ENCODE results near the gene NR4A2. TPM values are rescaled to one million over a fixed set of nuclear protein-coding genes. Genes with fewer than 3 reads are reported as not detected.

The NR4A2 gene
- total RNA-seq, 1 donor from 2014 or later = 0.88 TPM

DNA sequence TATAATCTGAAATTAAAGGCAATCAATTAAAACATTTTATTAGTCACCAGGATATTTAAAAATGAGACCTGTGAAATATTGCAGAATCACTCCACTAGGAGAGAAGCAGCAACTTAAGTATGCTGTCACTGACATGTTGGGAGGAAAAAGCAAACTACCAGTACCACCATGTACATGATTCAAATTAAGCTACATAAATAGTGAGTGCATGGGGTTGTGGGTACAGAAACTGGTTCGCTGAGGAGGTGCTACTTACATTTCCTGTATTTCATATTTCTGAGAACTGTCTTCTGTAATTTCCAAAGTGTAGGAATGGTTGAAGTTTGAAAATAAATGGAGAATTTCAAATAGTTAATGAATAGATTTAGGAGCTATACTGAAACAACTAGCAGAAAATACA lies 7.9 kb upstream of the NR4A2 start:
- TF ChIP-seq CTCF (IDR thresholded peaks at IDR 0.05; ENCODE audit: borderline replicate concordance) = no peak

GRCh38 chr2:156339865-156340264 lies 7.3 kb upstream of the NR4A2 start:
- Histone ChIP-seq H3K9me3 (replicated peaks) (no peaks in the 10 kb centered on the region), H3K27me3 (ENCODE audit: low read depth) (no peaks in the 10 kb centered on the region), H3K27ac (replicated peaks) (peak overlapping the region; percentile 38), H3K4me3 (no peak overlapping the region), H3K36me3 (no peaks in the 10 kb centered on the region), H3K4me1 (peaks cover 46% of the 10 kb centered on the region)
- intact Hi-C loops (cut with micrococcal nuclease) = loop anchor here (10.0 kb wide), 1 partner anchor 65 kb away; no protein-coding TSS in a partner anchor
- no peak for DNase-seq
- no peak for TF ChIP-seq CTCF (IDR thresholded peaks at IDR 0.05; ENCODE audit: borderline replicate concordance)

More for the DNA sequence above, 7.9 kb upstream of the NR4A2 start:
- H3K4me1 ChIP-seq = peaks cover 41% of the 10 kb centered on the region
- H3K9me3 ChIP-seq (replicated peaks) = no peaks in the 10 kb centered on the region
- H3K36me3 ChIP-seq = no peaks in the 10 kb centered on the region
- intact Hi-C loops (cut with micrococcal nuclease) = no loop called here
- no peak overlapping the region for H3K4me3 ChIP-seq
- no peak for DNase-seq
- H3K27me3 ChIP-seq (ENCODE audit: low read depth) = no peaks in the 10 kb centered on the region
- peak overlapping the region; percentile 9 for H3K27ac ChIP-seq (replicated peaks)

DNA sequence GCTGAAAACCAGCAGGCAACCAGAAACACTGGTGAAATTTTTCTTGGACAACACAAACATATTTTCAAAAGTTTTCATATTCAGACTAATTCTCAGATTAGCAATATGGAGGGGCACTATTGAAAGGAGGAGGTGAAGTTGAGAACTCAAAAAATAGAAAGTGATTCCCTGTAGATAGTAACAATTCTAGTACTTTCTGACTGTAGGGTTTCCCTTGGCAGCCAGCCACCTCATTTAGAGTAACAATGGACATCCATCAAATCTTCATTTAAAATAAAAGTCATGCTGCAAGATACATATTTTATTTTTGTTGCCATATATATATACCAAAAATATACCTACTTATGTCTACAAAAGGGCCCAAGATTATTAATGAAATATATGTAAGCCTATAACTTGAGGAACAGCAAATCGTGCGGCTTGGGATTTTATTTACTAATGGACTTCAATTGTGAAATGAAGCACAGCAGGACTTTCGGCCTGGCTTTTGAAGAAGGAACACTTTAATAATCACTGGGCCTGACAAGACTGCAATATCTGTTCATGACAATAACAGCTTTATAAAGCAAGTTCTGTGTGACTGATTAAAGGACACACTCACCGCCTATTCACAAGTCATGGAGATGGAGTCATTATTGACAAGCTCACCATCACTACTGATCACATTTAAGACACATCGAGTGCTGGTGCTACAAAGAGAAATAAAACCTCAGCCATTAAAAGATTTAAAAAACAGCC lies 6.8 kb upstream of the NR4A2 start:
- H3K27ac ChIP-seq (replicated peaks) = peak overlapping the region; percentile 38
- intact Hi-C loops (cut with micrococcal nuclease) = loop anchor here (10.0 kb wide), 1 partner anchor 66 kb away; no protein-coding TSS in a partner anchor
- H3K4me1 ChIP-seq = peaks cover 48% of the 10 kb centered on the region
- no peaks in the 10 kb centered on the region for H3K27me3 ChIP-seq (ENCODE audit: low read depth)
- H3K4me3 ChIP-seq = no peak overlapping the region
- DNase-seq = no peak
- H3K9me3 ChIP-seq (replicated peaks) = no peaks in the 10 kb centered on the region
- no peak for TF ChIP-seq CTCF (IDR thresholded peaks at IDR 0.05; ENCODE audit: borderline replicate concordance)
- no peaks in the 10 kb centered on the region for H3K36me3 ChIP-seq

DNA sequence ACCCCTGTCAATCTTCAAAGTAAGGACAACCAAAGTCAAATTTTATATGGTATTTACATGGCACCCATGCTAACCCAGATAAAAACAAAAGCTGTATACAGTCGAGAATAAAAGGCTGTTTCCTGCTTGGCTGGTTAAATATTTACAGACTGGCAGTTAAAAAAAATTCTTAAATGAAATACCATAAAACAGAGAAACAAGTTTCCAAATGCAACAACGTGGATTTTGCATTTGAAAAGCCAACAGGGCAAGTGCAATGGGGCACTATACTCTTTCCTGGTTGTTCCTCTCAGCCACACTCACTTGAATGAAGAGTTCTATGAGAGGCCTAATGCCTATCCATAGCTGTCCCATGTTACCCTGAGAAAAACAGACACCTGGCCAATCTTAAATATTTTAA lies 6.1 kb upstream of the NR4A2 start:
- no peak for DNase-seq
- intact Hi-C loops (cut with micrococcal nuclease) = loop anchor here (10.0 kb wide), 1 partner anchor 66 kb away; no protein-coding TSS in a partner anchor
- no peaks in the 10 kb centered on the region for H3K36me3 ChIP-seq
- H3K4me1 ChIP-seq = peaks cover 53% of the 10 kb centered on the region
- no peaks in the 10 kb centered on the region for H3K27me3 ChIP-seq (ENCODE audit: low read depth)
- no peak for TF ChIP-seq CTCF (IDR thresholded peaks at IDR 0.05; ENCODE audit: borderline replicate concordance)
- no peak overlapping the region for H3K4me3 ChIP-seq
- peak overlapping the region; percentile 38 for H3K27ac ChIP-seq (replicated peaks)
- no peaks in the 10 kb centered on the region for H3K9me3 ChIP-seq (replicated peaks)

DNA sequence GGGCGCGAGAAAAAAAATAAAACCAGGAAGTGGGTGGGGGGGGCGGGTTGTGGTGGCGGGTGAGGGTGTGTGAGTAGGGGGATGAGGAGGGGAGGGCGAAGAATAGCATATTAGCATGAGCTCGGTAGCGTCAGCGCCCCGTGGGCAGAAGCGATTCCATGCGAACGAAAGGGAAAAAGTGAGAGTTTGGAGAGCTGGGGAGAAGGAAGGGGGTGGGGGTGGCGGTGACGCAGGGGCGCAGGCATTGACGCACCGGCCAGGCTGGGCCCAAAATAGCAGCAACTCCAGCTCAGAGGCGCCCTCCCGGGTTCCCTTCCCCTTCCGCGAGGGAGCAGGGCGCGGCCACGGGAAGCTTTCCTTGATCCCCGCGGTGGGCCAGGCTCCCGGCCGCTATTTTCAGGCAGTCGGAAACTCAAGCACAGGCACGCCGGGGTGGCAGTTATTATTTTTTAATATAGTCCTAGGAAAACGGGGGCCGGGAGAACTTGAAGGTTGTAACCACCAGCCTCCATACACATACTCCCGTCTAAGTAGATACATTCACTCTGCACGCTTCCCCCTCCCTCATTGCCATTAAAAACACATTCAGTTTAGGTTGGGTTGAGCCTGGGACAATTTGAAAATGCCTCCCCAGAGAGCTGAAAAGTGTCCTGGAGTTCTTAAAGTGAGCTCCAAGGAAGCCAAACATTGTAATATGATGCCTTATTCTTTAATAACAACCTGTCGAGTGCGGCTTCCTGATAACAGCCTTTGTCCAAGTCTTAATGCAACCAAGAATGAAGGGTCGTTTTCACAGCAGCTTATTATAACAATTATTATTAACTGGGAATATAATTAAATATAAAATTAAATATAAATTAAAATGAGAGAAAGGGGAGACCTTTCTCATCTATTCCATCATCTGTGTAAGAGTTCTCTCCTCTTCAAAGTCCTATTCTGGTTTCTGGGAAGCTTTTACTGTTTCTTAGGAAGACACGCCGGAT lies 2.3 kb upstream of the NR4A2 start:
- DNase-seq = peak; percentile 94
- peaks cover 5% of the 10 kb centered on the region for H3K27me3 ChIP-seq (ENCODE audit: low read depth)
- peak; percentile 40 for TF ChIP-seq CTCF (IDR thresholded peaks at IDR 0.05; ENCODE audit: borderline replicate concordance)
- H3K4me1 ChIP-seq = peaks cover 54% of the 10 kb centered on the region
- peak overlapping the region; percentile 87 for H3K4me3 ChIP-seq
- no peaks in the 10 kb centered on the region for H3K9me3 ChIP-seq (replicated peaks)
- H3K36me3 ChIP-seq = peaks cover under 1% of the 10 kb centered on the region
- H3K27ac ChIP-seq (replicated peaks) = peak overlapping the region; percentile 99
- intact Hi-C loops (cut with micrococcal nuclease) = loop anchor here (10.0 kb wide), 1 partner anchor 70 kb away; no protein-coding TSS in a partner anchor

Data from left ventricle myocardium inferior (tissue), 1 donor.